HEK293 (cell line): Measurements from ENCODE around the gene HSPB3.

Experiments
- CTCF ChIA-PET: fragments of 350-600 bp; formaldehyde crosslinking; extraction: SDS; loops from one replicate; lab custom pipeline; 2021; ENCODE audit warnings: antibody characterized with exemption; lab: Yijun Ruan, JAX
- POLR2A ChIA-PET: fragments of 300-600 bp; formaldehyde crosslinking; extraction: SDS; loops from one replicate; lab custom pipeline; 2020; ENCODE audit warnings: antibody characterized with exemption, inconsistent platforms; lab: Yijun Ruan, JAX
- H3K27ac ChIP-seq: fragments of 200-500 bp; sonication (Bioruptor generic); 2 replicates; pipeline ENCODE4 v1.5.1; 2014; ENCODE audit warnings: low read depth, low read length, control low read depth, inconsistent platforms; ENCODE audit errors: extremely low read depth
- H3K36me3 ChIP-seq, 2 experiments: fragments of 200-500 bp in 1 of 2; sonication (Bioruptor generic) in 1 of 2; 1 replicate in 1 of 2; 2 replicates in 1 of 2; pipeline ENCODE4 v1.5.1; 2014 to 2017; ENCODE audit warnings: inconsistent platforms in 2 of 2, low read length in 2 of 2; ENCODE audit not compliant: control insufficient read depth in 2 of 2, insufficient read depth in 1 of 2
- H3K4me1 ChIP-seq: fragments of 200-500 bp; sonication (Bioruptor generic); 2 replicates; pipeline ENCODE4 v1.5.1; 2014; ENCODE audit warnings: mild to moderate bottlenecking, low read length, inconsistent platforms; ENCODE audit not compliant: control insufficient read depth, insufficient read depth
- H3K4me3 ChIP-seq: 2 replicates; pipeline ENCODE4 v1.5.1; 2011; ENCODE audit warnings: low read depth, mild to moderate bottlenecking, control low read depth, low read length, moderate library complexity
- H3K9me3 ChIP-seq: fragments of 200-500 bp; sonication (Bioruptor generic); 2 replicates; pipeline ENCODE4 v1.5.1; 2014; ENCODE audit warnings: low read depth, low read length, inconsistent platforms; ENCODE audit not compliant: control insufficient read depth, insufficient read depth
- BCL11A ChIP-seq: fragments of 450-650 bp; formaldehyde crosslinking; IDR thresholded peaks from 2 replicates; pipeline ENCODE4 v1.5.1; 2016; ENCODE audit warnings: low read depth, missing biosample characterization, missing genetic modification characterization
- BCL11B ChIP-seq: fragments of 450-650 bp; formaldehyde crosslinking; IDR thresholded peaks from 2 replicates; pipeline ENCODE4 v1.5.1; 2016; ENCODE audit warnings: low read depth, missing biosample characterization, missing genetic modification characterization
- ELK4 ChIP-seq: IDR thresholded peaks from 2 replicates; pipeline ENCODE4 v1.6.1; 2011; ENCODE audit warnings: mild to moderate bottlenecking, low read depth, low read length, borderline replicate concordance
- GLIS2 ChIP-seq: fragments of 450-650 bp; formaldehyde crosslinking; IDR thresholded peaks from 2 replicates; pipeline ENCODE4 v1.5.1; 2016; ENCODE audit warnings: missing biosample characterization, missing genetic modification characterization
- HOXD13 ChIP-seq: sonication (generic); formaldehyde crosslinking; IDR thresholded peaks from 2 replicates; pipeline ENCODE4 v1.8.0; 2022; ENCODE audit warnings: missing genetic modification reagents, borderline replicate concordance
- IKZF3 ChIP-seq: fragments of 450-650 bp; IDR thresholded peaks from 2 replicates; pipeline ENCODE4 v1.5.0; 2018; ENCODE audit warnings: missing biosample characterization, mild to moderate bottlenecking, missing genetic modification characterization, moderate library complexity
- INSM2 ChIP-seq: fragments of 450-650 bp; formaldehyde crosslinking; IDR thresholded peaks from 2 replicates; pipeline ENCODE4 v1.5.1; 2016; ENCODE audit warnings: missing biosample characterization, missing genetic modification characterization
- RBAK ChIP-seq: fragments of 450-650 bp; formaldehyde crosslinking; IDR thresholded peaks from 2 replicates; pipeline ENCODE4 v1.5.1; 2016; ENCODE audit warnings: missing biosample characterization, missing genetic modification characterization
- SALL2 ChIP-seq: fragments of 450-650 bp; formaldehyde crosslinking; IDR thresholded peaks from 2 replicates; pipeline ENCODE4 v1.5.0; 2017; ENCODE audit warnings: missing biosample characterization, mild to moderate bottlenecking, missing genetic modification characterization, borderline replicate concordance
- SCRT2 ChIP-seq: fragments of 450-650 bp; formaldehyde crosslinking; IDR thresholded peaks from 2 replicates; pipeline ENCODE4 v1.5.1; 2016; ENCODE audit warnings: missing biosample characterization, missing genetic modification characterization
- TCF7L2 ChIP-seq: IDR thresholded peaks from 2 replicates; pipeline ENCODE4 v1.6.1; 2011; ENCODE audit warnings: low read depth, mild to moderate bottlenecking, inconsistent platforms, low read length, moderate library complexity, borderline replicate concordance
- WT1 ChIP-seq: fragments of 450-650 bp; formaldehyde crosslinking; IDR thresholded peaks from 2 replicates; pipeline ENCODE4 v1.5.1; 2016; ENCODE audit warnings: missing biosample characterization, missing genetic modification characterization
- YY2 ChIP-seq: fragments of 450-650 bp; formaldehyde crosslinking; IDR thresholded peaks from 2 replicates; pipeline ENCODE4 v1.5.1; 2016; ENCODE audit warnings: missing biosample characterization, missing genetic modification characterization
- ZBTB10 ChIP-seq: fragments of 450-650 bp; formaldehyde crosslinking; IDR thresholded peaks from 2 replicates; pipeline ENCODE4 v1.5.1; 2016; ENCODE audit warnings: missing biosample characterization, missing genetic modification characterization
- ZFP3 ChIP-seq: fragments of 450-650 bp; formaldehyde crosslinking; IDR thresholded peaks from 2 replicates; pipeline ENCODE4 v1.5.1; 2016; ENCODE audit warnings: low read depth, missing biosample characterization, missing genetic modification characterization
- ZNF132 ChIP-seq: fragments of 450-650 bp; formaldehyde crosslinking; IDR thresholded peaks from 2 replicates; pipeline ENCODE4 v1.5.1; 2017; ENCODE audit warnings: missing biosample characterization, missing genetic modification characterization, borderline replicate concordance
- ZNF133 ChIP-seq: fragments of 450-650 bp; formaldehyde crosslinking; IDR thresholded peaks from 2 replicates; pipeline ENCODE4 v1.5.1; 2016; ENCODE audit warnings: missing biosample characterization, missing genetic modification characterization
- ZNF138 ChIP-seq: fragments of 450-650 bp; formaldehyde crosslinking; IDR thresholded peaks from 2 replicates; pipeline ENCODE4 v1.5.1; 2016; ENCODE audit warnings: missing biosample characterization, missing genetic modification characterization, borderline replicate concordance
- ZNF157 ChIP-seq: fragments of 450-650 bp; formaldehyde crosslinking; IDR thresholded peaks from 2 replicates; pipeline ENCODE4 v1.5.1; 2016; ENCODE audit warnings: missing biosample characterization, missing genetic modification characterization
- ZNF24 ChIP-seq: fragments of 450-650 bp; formaldehyde crosslinking; IDR thresholded peaks from 2 replicates; pipeline ENCODE4 v1.5.1; 2016; ENCODE audit warnings: missing biosample characterization, missing genetic modification characterization
- ZNF274 ChIP-seq, 2 experiments: fragments of 200-500 bp in 1 of 2; fragments of 450-650 bp in 1 of 2; sonication (Bioruptor generic) in 1 of 2; formaldehyde crosslinking in 1 of 2; IDR thresholded peaks; 2 replicates each; pipeline versions ENCODE4 v1.5.1 to v1.6.1; 2014 to 2016; ENCODE audit warnings: borderline replicate concordance in 1 of 2, inconsistent platforms in 1 of 2, low read length in 1 of 2, missing biosample characterization in 1 of 2, missing genetic modification characterization in 1 of 2
- ZNF335 ChIP-seq: fragments of 450-650 bp; formaldehyde crosslinking; conservative IDR thresholded peaks from 2 replicates; pipeline ENCODE4 v1.5.1; 2016; ENCODE audit warnings: missing biosample characterization, missing genetic modification characterization
- ZNF366 ChIP-seq: fragments of 450-650 bp; formaldehyde crosslinking; conservative IDR thresholded peaks from 2 replicates; pipeline ENCODE4 v1.5.1; 2016; ENCODE audit warnings: missing biosample characterization, missing genetic modification characterization
- ZNF501 ChIP-seq: fragments of 450-650 bp; formaldehyde crosslinking; IDR thresholded peaks from 2 replicates; pipeline ENCODE4 v1.5.1; 2016; ENCODE audit warnings: missing biosample characterization, missing genetic modification characterization
- ZNF544 ChIP-seq: fragments of 450-650 bp; formaldehyde crosslinking; IDR thresholded peaks from 2 replicates; pipeline ENCODE4 v1.5.0; 2017; ENCODE audit warnings: missing biosample characterization, missing genetic modification characterization
- ZNF560 ChIP-seq: fragments of 450-650 bp; formaldehyde crosslinking; IDR thresholded peaks from 2 replicates; pipeline ENCODE4 v1.5.1; 2017; ENCODE audit warnings: missing biosample characterization, missing genetic modification characterization, borderline replicate concordance
- ZNF629 ChIP-seq: fragments of 450-650 bp; formaldehyde crosslinking; IDR thresholded peaks from 2 replicates; pipeline ENCODE4 v1.5.1; 2017; ENCODE audit warnings: missing biosample characterization, missing genetic modification characterization
- ZNF707 ChIP-seq: fragments of 450-650 bp; formaldehyde crosslinking; IDR thresholded peaks from 2 replicates; pipeline ENCODE4 v1.5.1; 2016; ENCODE audit warnings: missing biosample characterization, missing genetic modification characterization
- ZNF843 ChIP-seq: fragments of 450-650 bp; formaldehyde crosslinking; IDR thresholded peaks from 2 replicates; pipeline ENCODE4 v1.5.1; 2016; ENCODE audit warnings: missing biosample characterization, missing genetic modification characterization
- ZSCAN16 ChIP-seq: fragments of 450-650 bp; formaldehyde crosslinking; IDR thresholded peaks from 2 replicates; pipeline ENCODE4 v1.5.1; 2016; ENCODE audit warnings: missing biosample characterization, missing genetic modification characterization

HSPB3 gene

GRCh38 chr5:54470677-54471076 lies 15.2 kb downstream of the HSPB3 start:
- ChIA-PET CTCF (interaction anchor here (0.5 to 3.1 kb wide), 4 partner anchors 19 to 506 kb away, joined by 4 to 20 read pairs (median 6); no protein-coding TSS in a partner anchor), POLR2A (no interaction called here)
- Histone ChIP-seq H3K36me3 (no peaks in the 10 kb centered on the region), H3K9me3 (no peaks in the 10 kb centered on the region), H3K27ac (no peak overlapping the region), H3K4me1 (no peaks in the 10 kb centered on the region), H3K4me3 (no peak overlapping the region)
- TF ChIP-seq ZNF366 (tag by site-specific recombination) (no peak), RBAK (no peak), ZNF24 (no peak), ZNF843 (no peak), ZNF138 (no peak), IKZF3 (no peak)
- TF ChIP-seq, all 188 proteins: peak for 0

GRCh38 chr5:54471398-54471797 lies 15.9 kb downstream of the HSPB3 start:
- H3K36me3 ChIP-seq: no peaks in the 10 kb centered on the region
- POLR2A ChIA-PET: no interaction called here
- H3K9me3 ChIP-seq: no peaks in the 10 kb centered on the region
- CTCF ChIA-PET: interaction anchor here (0.7 to 3.1 kb wide), 4 partner anchors 18 to 424 kb away, joined by 4 to 20 read pairs (median 6); no protein-coding TSS in a partner anchor
- no peak overlapping the region for H3K4me3 ChIP-seq
- no peaks in the 10 kb centered on the region for H3K4me1 ChIP-seq
- H3K27ac ChIP-seq: no peak overlapping the region
- no peak for TF ChIP-seq ZNF133
- TF ChIP-seq BCL11A (tag by site-specific recombination): no peak
- no peak for TF ChIP-seq INSM2
- TF ChIP-seq HOXD13 (CRISPR knock-in tag): no peak
- TF ChIP-seq BCL11B (tag by site-specific recombination): no peak
- TF ChIP-seq ZNF335 (tag by site-specific recombination): no peak
- TF ChIP-seq TCF7L2: no peak
- TF ChIP-seq WT1 (tag by site-specific recombination): no peak
- no peak for TF ChIP-seq ZNF157 (tag by site-specific recombination)
- TF ChIP-seq ELK4: no peak
- no peak for TF ChIP-seq SALL2 (tag by site-specific recombination)

DNA sequence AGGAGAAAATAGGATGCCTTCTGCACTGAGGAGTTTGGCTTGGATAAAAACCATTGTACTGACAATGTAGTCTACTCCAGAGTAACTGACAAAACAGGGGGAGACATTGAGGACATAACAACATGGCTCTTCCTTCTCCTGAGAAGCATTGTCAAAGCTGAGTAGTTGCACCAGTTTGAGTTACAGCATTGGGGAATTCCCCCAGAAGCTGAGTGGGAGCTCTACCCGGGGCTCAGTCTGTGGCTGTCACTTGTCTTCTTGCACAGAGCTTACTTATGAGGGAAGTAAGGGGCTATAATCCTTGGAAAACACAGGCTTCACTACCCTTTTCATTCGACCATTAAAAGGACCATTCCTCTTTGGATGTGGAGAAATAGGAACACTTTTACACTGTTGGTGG lies 21.2 kb downstream of the HSPB3 start:
- Histone ChIP-seq H3K4me1 (no peaks in the 10 kb centered on the region), H3K36me3 (no peaks in the 10 kb centered on the region), H3K9me3 (no peaks in the 10 kb centered on the region), H3K4me3 (no peak overlapping the region), H3K27ac (no peak overlapping the region)
- ChIA-PET POLR2A (no interaction called here), CTCF (no interaction called here)
- TF ChIP-seq ZNF274 (IDR thresholded peaks at IDR 0.05; ENCODE audit: low read length): no peak
- no peak for TF ChIP-seq ZNF274 (tag by site-specific recombination; IDR thresholded peaks at IDR 0.05; ENCODE audit: borderline replicate concordance)
- no peak for TF ChIP-seq ZNF707 (tag by site-specific recombination)
- TF ChIP-seq ZNF501: no peak
- no peak for TF ChIP-seq ZNF132 (tag by site-specific recombination)
- no peak for TF ChIP-seq GLIS2
- TF ChIP-seq ZNF560 (tag by site-specific recombination): no peak
- no peak for TF ChIP-seq ZNF629 (tag by site-specific recombination)
- TF ChIP-seq ZFP3 (tag by site-specific recombination): no peak
- no peak for TF ChIP-seq ZBTB10 (tag by site-specific recombination)
- TF ChIP-seq YY2 (tag by site-specific recombination): no peak
- no peak for TF ChIP-seq SCRT2 (tag by site-specific recombination)
- TF ChIP-seq ZNF544 (tag by site-specific recombination): no peak
- no peak for TF ChIP-seq ZSCAN16 (tag by site-specific recombination)
